Mesenchymal stem cell (in vitro differentiated cells and primary cell): ENCODE data around the gene IL17C.
"Not testable (repeated sequence)": the region's sequence is repeated elsewhere in the genome, so short reads cannot be mapped to it uniquely, and the experiment has no call there.

ENCODE experiments used
- DNase-seq: peaks from one replicate; pipeline ENCODE4 v3.0.0-alpha.2; 2013
- H2AFZ ChIP-seq: one replicate; pipeline ENCODE4 v1.6.1; 2013; ENCODE audit warnings: low read depth, mild to moderate bottlenecking, control low read depth, inconsistent platforms, low read length, moderate library complexity
- H2AK5ac ChIP-seq: 2 replicates; pipeline ENCODE4 v1.6.1; 2013; ENCODE audit warnings: low read length, moderate library complexity, mild to moderate bottlenecking, inconsistent platforms; ENCODE audit not compliant: severe bottlenecking
- H2BK120ac ChIP-seq: one replicate; pipeline ENCODE4 v1.6.1; 2013; ENCODE audit warnings: low read depth, mild to moderate bottlenecking, inconsistent platforms, low read length, moderate library complexity
- H2BK12ac ChIP-seq, 2 experiments: one replicate each; pipeline ENCODE4 v1.6.1; 2013; ENCODE audit warnings: inconsistent platforms in 2 of 2, low read length in 2 of 2, mild to moderate bottlenecking in 2 of 2, moderate library complexity in 2 of 2, control low read depth in 1 of 2
- H2BK15ac ChIP-seq: one replicate; pipeline ENCODE4 v1.6.1; 2013; ENCODE audit warnings: mild to moderate bottlenecking, low read depth, inconsistent platforms; ENCODE audit not compliant: poor library complexity, severe bottlenecking
- H2BK5ac ChIP-seq: 2 replicates; pipeline ENCODE4 v1.6.1; 2013; ENCODE audit warnings: low read depth, mild to moderate bottlenecking, low read length, control low read depth, inconsistent platforms; ENCODE audit not compliant: poor library complexity, severe bottlenecking
- H3K14ac ChIP-seq, 2 experiments: one replicate each; pipeline ENCODE4 v1.6.1; 2013; ENCODE audit warnings: inconsistent platforms in 2 of 2, low read length in 2 of 2, control low read depth in 1 of 2, mild to moderate bottlenecking in 1 of 2, moderate library complexity in 1 of 2
- H3K18ac ChIP-seq, 2 experiments: one replicate each; pipeline ENCODE4 v1.6.1; 2013; ENCODE audit warnings: inconsistent platforms in 2 of 2, low read length in 2 of 2, control low read depth in 1 of 2, low read depth in 1 of 2, mild to moderate bottlenecking in 1 of 2
- H3K23ac ChIP-seq, 2 experiments: one replicate each; pipeline ENCODE4 v1.6.1; 2013; ENCODE audit warnings: inconsistent platforms in 2 of 2, low read length in 2 of 2, mild to moderate bottlenecking in 2 of 2, moderate library complexity in 2 of 2, control low read depth in 1 of 2
- H3K27ac ChIP-seq: 2 replicates; pipeline ENCODE4 v1.5.1; 2013; ENCODE audit warnings: mild to moderate bottlenecking, moderate library complexity, low read length, control low read depth, inconsistent platforms; ENCODE audit not compliant: poor library complexity, severe bottlenecking
- H3K27me3 ChIP-seq, 2 experiments: 2 replicates each; pipeline versions ENCODE4 v1.6.1 to v1.7.0; 2013; ENCODE audit warnings: low read length in 2 of 2, mild to moderate bottlenecking in 2 of 2, moderate library complexity in 2 of 2, control low read depth in 1 of 2, inconsistent platforms in 1 of 2; ENCODE audit not compliant: control insufficient read depth in 1 of 2, insufficient read depth in 1 of 2
- H3K36me3 ChIP-seq, 2 experiments: 2 replicates each; pipeline versions ENCODE4 v1.6.1 to v1.7.0; 2013; ENCODE audit warnings: low read length in 2 of 2, control low read depth in 1 of 2, inconsistent platforms in 1 of 2, low read depth in 1 of 2, mild to moderate bottlenecking in 1 of 2; ENCODE audit not compliant: insufficient read depth in 2 of 2, control insufficient read depth in 1 of 2
- H3K4ac ChIP-seq, 2 experiments: one replicate each; pipeline ENCODE4 v1.6.1; 2013; ENCODE audit warnings: inconsistent platforms in 2 of 2, low read length in 2 of 2, mild to moderate bottlenecking in 2 of 2, moderate library complexity in 2 of 2, control low read depth in 1 of 2, low read depth in 1 of 2
- H3K4me1 ChIP-seq: 2 replicates; pipeline ENCODE4 v1.6.1; 2013; ENCODE audit warnings: low read depth, low read length, control low read depth; ENCODE audit not compliant: control insufficient read depth, insufficient read depth
- H3K4me2 ChIP-seq: 2 replicates; pipeline ENCODE4 v1.6.1; 2013; ENCODE audit warnings: low read length, mild to moderate bottlenecking, inconsistent platforms; ENCODE audit not compliant: poor library complexity, severe bottlenecking
- H3K4me3 ChIP-seq, 2 experiments: 2 replicates each; pipeline versions ENCODE4 v1.5.1 to v1.7.0; 2013; ENCODE audit warnings: low read length in 2 of 2, mild to moderate bottlenecking in 2 of 2, control low read depth in 1 of 2, low read depth in 1 of 2; ENCODE audit not compliant: insufficient read depth in 1 of 2
- H3K79me1 ChIP-seq: replicated peaks from 2 replicates; pipeline ENCODE4 v1.6.1; 2013; ENCODE audit warnings: mild to moderate bottlenecking, control low read depth, low read length, inconsistent platforms; ENCODE audit not compliant: poor library complexity, severe bottlenecking
- H3K9ac ChIP-seq: 2 replicates; pipeline ENCODE4 v1.7.0; 2013; ENCODE audit warnings: mild to moderate bottlenecking, low read length, moderate library complexity
- H3K9me3 ChIP-seq: 2 replicates; pipeline ENCODE4 v1.7.0; 2013; ENCODE audit warnings: mild to moderate bottlenecking, low read length; ENCODE audit not compliant: control insufficient read depth
- H4K8ac ChIP-seq: one replicate; pipeline ENCODE4 v1.6.1; 2013; ENCODE audit warnings: inconsistent platforms, mild to moderate bottlenecking, low read length, moderate library complexity
- H4K91ac ChIP-seq: one replicate; pipeline ENCODE4 v1.6.1; 2013; ENCODE audit warnings: mild to moderate bottlenecking, low read length, inconsistent platforms
- WGBS: methylation state at CpG from one replicate; pipeline ENCODE4 v1.1.7; 2013; ENCODE audit warnings: mixed read lengths; 5-methylcytosine and 5-hydroxymethylcytosine counted together

The IL17C gene

GRCh38 chr16:88667461-88667860 is 29.1 kb downstream of the IL17C start:
- Histone ChIP-seq H2AFZ (no peak overlapping the region), H4K91ac (peak overlapping the region; percentile 34), H3K18ac (peak overlapping the region in 1 of 2 experiments; percentile 46), H3K14ac (peak overlapping the region in 1 of 2 experiments; percentile 86), H2BK5ac (no peak overlapping the region), H3K9ac (no peak overlapping the region), H2AK5ac (no peak overlapping the region), H2BK15ac (peak overlapping the region; percentile 80), H3K27me3 (no peaks in the 10 kb centered on the region), H2BK12ac (peak overlapping the region in 1 of 2 experiments; percentile 10), H3K27ac (no peak overlapping the region), H3K4me1 (peaks cover 6% of the 10 kb centered on the region), H3K4ac (no peak overlapping the region), H3K9me3 (no peaks in the 10 kb centered on the region), H4K8ac (peak overlapping the region; percentile 85), H3K23ac (no peak overlapping the region), H3K36me3 (peaks cover 11 to 16% of the 10 kb centered on the region in 2 experiments), H2BK120ac (no peak overlapping the region), H3K4me2 (no peak overlapping the region), H3K4me3 (no peak overlapping the region), H3K79me1 (peaks cover 11% of the 10 kb centered on the region)
- 12% methylated on average over 5 of the region's 5 CpGs for WGBS
- DNase-seq = peak; percentile 73

- H2BK120ac ChIP-seq, H3K4me3 ChIP-seq, H3K27me3 ChIP-seq, H3K4ac ChIP-seq, DNase-seq, H3K14ac ChIP-seq, H4K91ac ChIP-seq, H4K8ac ChIP-seq, H2BK15ac ChIP-seq, H3K4me2 ChIP-seq, H3K18ac ChIP-seq, H3K27ac ChIP-seq, H3K79me1 ChIP-seq, H3K23ac ChIP-seq, H3K4me1 ChIP-seq, H2BK12ac ChIP-seq, H2BK5ac ChIP-seq, H2AFZ ChIP-seq, H3K9me3 ChIP-seq, H2AK5ac ChIP-seq: not testable (repeated sequence)
- H3K9ac ChIP-seq = peak overlapping the region; percentile 14
- H3K36me3 ChIP-seq = peaks cover 15 to 24% of the 10 kb centered on the region in 2 experiments
- 98% methylated on average over 4 of the region's 8 CpGs for WGBS
Measured at GRCh38 chr16:88669493-88669892, 31.1 kb downstream of the IL17C start.

- H3K18ac ChIP-seq = no peak overlapping the region
- no peak overlapping the region for H4K91ac ChIP-seq
- no peak overlapping the region for H2BK15ac ChIP-seq
- DNase-seq = no peak
- no peak overlapping the region for H3K23ac ChIP-seq
- H2BK12ac ChIP-seq = no peak overlapping the region
- no peak overlapping the region for H3K14ac ChIP-seq
- peak overlapping the region; percentile 14 for H3K9ac ChIP-seq
- H3K4me2 ChIP-seq = no peak overlapping the region
- no peak overlapping the region for H2AK5ac ChIP-seq
- H3K9me3 ChIP-seq = no peaks in the 10 kb centered on the region
- no peaks in the 10 kb centered on the region for H3K27me3 ChIP-seq
- peaks cover 1% of the 10 kb centered on the region for H3K79me1 ChIP-seq
- H3K4me1 ChIP-seq = peaks cover 4% of the 10 kb centered on the region
- H4K8ac ChIP-seq = no peak overlapping the region
- H2AFZ ChIP-seq = no peak overlapping the region
- WGBS = 100% methylated on average over 4 of the region's 10 CpGs
- H2BK5ac ChIP-seq = no peak overlapping the region
- H3K4me3 ChIP-seq = no peak overlapping the region
- H3K27ac ChIP-seq = no peak overlapping the region
- H2BK120ac ChIP-seq = no peak overlapping the region
- no peak overlapping the region for H3K4ac ChIP-seq
- H3K36me3 ChIP-seq = peaks cover 16 to 23% of the 10 kb centered on the region in 2 experiments
Measured at GRCh38 chr16:88669980-88670379, 31.6 kb downstream of the IL17C start.

- no peak overlapping the region for H3K4me3 ChIP-seq
- H3K4ac ChIP-seq = no peak overlapping the region
- no peak for DNase-seq
- H3K18ac ChIP-seq = no peak overlapping the region
- peak overlapping the region; percentile 54 for H4K91ac ChIP-seq
- no peaks in the 10 kb centered on the region for H3K79me1 ChIP-seq
- H3K27me3 ChIP-seq = peaks cover 0 to 7% of the 10 kb centered on the region in 2 experiments
- H2BK15ac ChIP-seq = no peak overlapping the region
- H3K9ac ChIP-seq = no peak overlapping the region
- no peak overlapping the region for H2AFZ ChIP-seq
- no peak overlapping the region for H3K4me2 ChIP-seq
- H2BK120ac ChIP-seq = no peak overlapping the region
- H2BK12ac ChIP-seq = peak overlapping the region in 1 of 2 experiments; percentile 10
- H2BK5ac ChIP-seq = no peak overlapping the region
- no peak overlapping the region for H3K27ac ChIP-seq
- no peak overlapping the region for H2AK5ac ChIP-seq
- no peaks in the 10 kb centered on the region for H3K9me3 ChIP-seq
- WGBS = 95% methylated on average over 23 of the region's 23 CpGs
- H3K23ac ChIP-seq = no peak overlapping the region
- H3K14ac ChIP-seq = no peak overlapping the region
- H4K8ac ChIP-seq = no peak overlapping the region
- H3K36me3 ChIP-seq = peaks cover 24 to 26% of the 10 kb centered on the region in 2 experiments
- peaks cover 4% of the 10 kb centered on the region for H3K4me1 ChIP-seq
Measured at GRCh38 chr16:88671806-88672205, 33.4 kb downstream of the IL17C start.
